Lower leg skin (tissue), 3 donors: ENCODE results near the gene NKD1.

Experiments used
- CTCF ChIP-seq, 3 donors: fragments of 450-650 bp; IDR thresholded peaks; one replicate each; pipeline ENCODE4 v1.5.1; 2016; ENCODE audit warnings: antibody characterized with exemption in 3 of 3, mild to moderate bottlenecking in 3 of 3, moderate library complexity in 2 of 3
- POLR2A ChIP-seq, 2 donors: fragments of 450-650 bp; IDR thresholded peaks; one replicate each; pipeline ENCODE4 v1.6.1; 2016 to 2017; ENCODE audit warnings: antibody characterized with exemption in 2 of 2, mild to moderate bottlenecking in 1 of 2, moderate library complexity in 1 of 2

- TF ChIP-seq CTCF (IDR thresholded peaks at IDR 0.05) (no peak), POLR2A (IDR thresholded peaks at IDR 0.05) (no peak)
Observed at GRCh38 chr16:50534556-50534955, 13.6 kb upstream of the NKD1 start.
